Naive thymus-derived CD4-positive, alpha-beta T cell (primary cell): ENCODE data around the gene PKP2. TPM values are rescaled to one million over a fixed set of nuclear protein-coding genes. Genes with fewer than 3 reads are reported as not detected.
"Not testable (repeated sequence)": the region's sequence is repeated elsewhere in the genome, so short reads cannot be mapped to it uniquely, and the experiment has no call there.

Experiments used
- ATAC-seq: fragments of 150-1000 bp; cut with Tn5 transposase; 2 replicates; pipeline ENCODE4 v1.10.0; 2021; ENCODE audit warnings: mild to moderate bottlenecking, moderate library complexity
- CTCF ChIA-PET: fragments of 350-600 bp; sonication (Branson Sonifier 250); formaldehyde crosslinking; loops from one replicate; lab custom pipeline; 2021; ENCODE audit warnings: antibody characterized with exemption; lab: Charles Lee
- POLR2A ChIA-PET: fragments of 350-600 bp; sonication (Branson Sonifier 250); formaldehyde crosslinking; loops from one replicate; lab custom pipeline; 2021; ENCODE audit warnings: antibody characterized with exemption, inconsistent platforms; lab: Charles Lee
- DNase-seq, 9 donors: peaks; one replicate each; pipeline versions ENCODE4 v3.0.0 to v3.0.0-alpha.2; 2020 to 2022; ENCODE audit warnings: mixed read lengths in 1 of 9
- H3K27ac ChIP-seq: one replicate; pipeline ENCODE4 v1.7.0; 2013; ENCODE audit warnings: mild to moderate bottlenecking, low read depth, low read length, moderate library complexity
- H3K27me3 ChIP-seq, 2 donors: one replicate each; pipeline ENCODE4 v1.7.0; 2013; ENCODE audit warnings: low read length in 2 of 2, mild to moderate bottlenecking in 2 of 2, moderate library complexity in 2 of 2; ENCODE audit not compliant: control insufficient read depth in 2 of 2, insufficient read depth in 2 of 2
- H3K36me3 ChIP-seq, 3 experiments: 1 replicate in 2 of 3; 2 replicates in 1 of 3; pipeline ENCODE4 v1.7.0; 2013; ENCODE audit warnings: low read length in 3 of 3, mild to moderate bottlenecking in 3 of 3, moderate library complexity in 1 of 3; ENCODE audit not compliant: insufficient read depth in 3 of 3, control insufficient read depth in 2 of 3
- H3K4me1 ChIP-seq, 2 donors: one replicate each; pipeline ENCODE4 v1.7.0; 2013; ENCODE audit warnings: low read length in 2 of 2, mild to moderate bottlenecking in 2 of 2, moderate library complexity in 1 of 2; ENCODE audit not compliant: control insufficient read depth in 2 of 2, insufficient read depth in 2 of 2
- H3K4me3 ChIP-seq: 2 replicates; pipeline ENCODE4 v1.7.0; 2013; ENCODE audit warnings: mild to moderate bottlenecking, low read length
- H3K9me3 ChIP-seq, 3 experiments: 1 replicate in 2 of 3; 2 replicates in 1 of 3; pipeline ENCODE4 v1.7.0; 2013; ENCODE audit warnings: low read length in 3 of 3; ENCODE audit not compliant: control insufficient read depth in 2 of 3
- H3K27ac Mint-ChIP-seq, 9 donors: one replicate each; pipeline ENCODE4 v1.8.0; 2020 to 2022; ENCODE audit warnings: mixed read lengths in 9 of 9, mild to moderate bottlenecking in 8 of 9, moderate library complexity in 5 of 9, inconsistent platforms in 2 of 9
- H3K27me3 Mint-ChIP-seq, 5 donors: one replicate each; pipeline ENCODE4 v1.8.0; 2021 to 2022; ENCODE audit warnings: mixed read lengths in 5 of 5, mild to moderate bottlenecking in 1 of 5
- H3K36me3 Mint-ChIP-seq, 5 donors: one replicate each; pipeline ENCODE4 v1.8.0; 2020 to 2022; ENCODE audit warnings: mixed read lengths in 5 of 5, mild to moderate bottlenecking in 3 of 5, inconsistent platforms in 1 of 5
- H3K4me1 Mint-ChIP-seq, 7 donors: one replicate each; pipeline ENCODE4 v1.8.0; 2020 to 2022; ENCODE audit warnings: mixed read lengths in 7 of 7, mild to moderate bottlenecking in 3 of 7, inconsistent platforms in 1 of 7
- H3K4me3 Mint-ChIP-seq, 10 donors: one replicate each; pipeline ENCODE4 v1.8.0; 2020 to 2022; ENCODE audit warnings: mild to moderate bottlenecking in 10 of 10, mixed read lengths in 10 of 10, moderate library complexity in 6 of 10, inconsistent platforms in 2 of 10
- H3K9me3 Mint-ChIP-seq, 11 donors: one replicate each; pipeline ENCODE4 v1.8.0; 2020 to 2022; ENCODE audit warnings: mixed read lengths in 11 of 11, mild to moderate bottlenecking in 4 of 11, inconsistent platforms in 1 of 11, moderate library complexity in 1 of 11
- intact Hi-C, 2 donors: fragments of 100-400 bp; cut with micrococcal nuclease; formaldehyde crosslinking; loops; one replicate each; pipeline ENCODE4 v1.15.1; 2023
- polyA plus RNA-seq, 2 donors: library from polyadenylated mRNA; unstranded; fragments of 300-500 nt; fragmentation: Illumina TruSeq; gene quantifications; one replicate each; pipeline ENCODE4 v1.2.3, GENCODE V29; 2021
- total RNA-seq, 6 experiments: library from RNA in 5 of 6; stranded (reverse) in 5 of 6; gene quantifications; 1 replicate in 5 of 6; 2 replicates in 1 of 6; pipeline ENCODE4 v1.2.3 and lab custom pipeline; 2021 to 2026

The PKP2 gene
- total and polyA plus RNA-seq, 7 experiments from 2014 or later: 0.16 to 2.0 (median 0.94) TPM; not detected in 1

DNA sequence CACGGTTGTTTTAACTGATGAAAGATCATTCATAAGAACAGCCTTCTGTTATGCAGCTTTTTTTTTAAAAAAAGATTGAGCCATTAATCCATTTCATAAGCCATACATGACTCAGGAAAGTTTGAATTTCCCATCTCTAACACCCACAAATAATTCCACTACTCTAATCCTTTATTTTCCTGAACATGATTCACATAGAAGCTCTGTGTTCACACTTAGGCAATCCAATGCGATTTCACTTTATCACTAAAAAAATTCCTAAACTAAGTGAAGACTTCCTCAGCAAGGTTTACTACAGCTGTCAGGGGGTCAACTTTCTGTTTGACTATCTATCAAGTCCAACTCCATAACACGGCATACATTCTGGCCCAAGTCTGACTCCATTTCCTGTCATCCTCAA lies 25.9 kb downstream of the PKP2 start:
- H3K36me3 Mint-ChIP-seq: peaks cover 0 to 7% (median 0%) of the 10 kb centered on the region in 5 donors
- H3K4me3 Mint-ChIP-seq: no peak overlapping the region
- ChIA-PET POLR2A (no interaction called here), CTCF (interaction anchor here (0.6 kb wide), 1 partner anchor 24 kb away, joined by 3 read pairs; no protein-coding TSS in a partner anchor)
- H3K27me3 ChIP-seq: no peaks in the 10 kb centered on the region
- no peaks in the 10 kb centered on the region for H3K9me3 ChIP-seq
- H3K36me3 ChIP-seq: no peaks in the 10 kb centered on the region
- DNase-seq (no peak), ATAC-seq (no peak)
- no peak overlapping the region for H3K4me3 ChIP-seq
- peaks cover 0 to 14% (median 5%) of the 10 kb centered on the region in 5 donors for H3K27me3 Mint-ChIP-seq
- peaks cover 0 to 2% (median 0%) of the 10 kb centered on the region in 11 donors for H3K9me3 Mint-ChIP-seq
- H3K4me1 Mint-ChIP-seq: no peaks in the 10 kb centered on the region
- H3K27ac ChIP-seq: no peak overlapping the region
- no peaks in the 10 kb centered on the region for H3K4me1 ChIP-seq
- H3K27ac Mint-ChIP-seq: peak overlapping the region in 1 of 9 donors; percentile 6
- intact Hi-C loops: no loop called here

DNA sequence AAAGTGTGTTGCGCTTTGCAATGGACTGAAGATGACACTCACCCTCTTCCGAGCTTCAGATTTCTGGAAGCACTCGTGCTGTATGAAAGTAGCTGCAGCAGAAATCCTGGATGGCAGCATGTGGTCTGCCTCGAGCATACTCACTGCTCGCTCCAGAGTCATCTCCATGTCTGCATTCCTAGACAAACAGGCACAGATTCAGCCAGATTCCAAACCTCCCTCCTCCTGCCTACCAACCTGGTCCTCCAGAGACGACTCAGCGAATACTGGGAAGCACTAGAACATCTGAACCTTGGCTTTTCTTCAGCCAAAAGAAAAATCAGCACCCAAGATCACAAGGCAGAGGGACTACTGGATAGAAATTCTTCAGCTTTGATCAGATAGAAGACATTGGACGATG lies 27.7 kb downstream of the PKP2 start:
- no peak for ATAC-seq
- Histone ChIP-seq H3K4me1 (no peaks in the 10 kb centered on the region), H3K36me3 (no peaks in the 10 kb centered on the region), H3K9me3 (no peaks in the 10 kb centered on the region), H3K27me3 (no peaks in the 10 kb centered on the region), H3K27ac (no peak overlapping the region), H3K4me3 (no peak overlapping the region)
- peaks cover 0 to 7% (median 0%) of the 10 kb centered on the region in 5 donors for H3K36me3 Mint-ChIP-seq
- H3K27ac Mint-ChIP-seq: no peak overlapping the region
- peaks cover 0 to 14% (median 5%) of the 10 kb centered on the region in 5 donors for H3K27me3 Mint-ChIP-seq
- intact Hi-C loops: no loop called here
- CTCF ChIA-PET: no interaction called here
- H3K9me3 Mint-ChIP-seq: peaks cover 0 to 2% (median 0%) of the 10 kb centered on the region in 11 donors
- no peak overlapping the region for H3K4me3 Mint-ChIP-seq
- POLR2A ChIA-PET: no interaction called here
- H3K4me1 Mint-ChIP-seq: no peaks in the 10 kb centered on the region
- DNase-seq: no peak

DNA sequence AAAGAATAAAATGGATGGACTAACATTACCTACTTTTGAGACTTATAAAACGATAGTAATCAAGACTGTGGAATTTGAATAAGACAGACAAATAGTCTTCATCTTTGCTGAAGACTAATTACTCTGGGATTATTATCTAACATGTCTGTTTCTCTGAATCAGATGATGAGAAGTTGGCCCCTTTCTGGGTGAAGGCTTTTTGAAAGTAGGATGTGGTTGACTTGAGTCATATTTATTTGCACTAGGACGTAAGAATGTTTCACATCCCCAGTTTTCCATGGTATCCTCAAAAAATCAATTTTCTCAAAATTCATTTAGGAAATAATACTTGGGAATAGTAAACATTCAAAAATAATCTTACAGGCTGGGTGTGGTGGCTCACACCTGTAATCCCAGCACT lies 31.8 kb downstream of the PKP2 start:
- intact Hi-C loops: no loop called here
- ATAC-seq: no peak
- Histone ChIP-seq H3K27ac (no peak overlapping the region), H3K36me3 (no peaks in the 10 kb centered on the region), H3K4me3 (no peak overlapping the region), H3K27me3 (no peaks in the 10 kb centered on the region), H3K9me3 (no peaks in the 10 kb centered on the region), H3K4me1 (no peaks in the 10 kb centered on the region)
- Mint-ChIP-seq H3K27me3 (peaks cover 0 to 7% (median 0%) of the 10 kb centered on the region in 5 donors), H3K4me1 (no peaks in the 10 kb centered on the region), H3K4me3 (no peak overlapping the region), H3K9me3 (peaks cover 0 to 3% (median 0%) of the 10 kb centered on the region in 11 donors), H3K27ac (no peak overlapping the region), H3K36me3 (peaks cover 0 to 7% (median 0%) of the 10 kb centered on the region in 5 donors)
- ChIA-PET POLR2A (no interaction called here), CTCF (no interaction called here)
- no peak for DNase-seq

DNA sequence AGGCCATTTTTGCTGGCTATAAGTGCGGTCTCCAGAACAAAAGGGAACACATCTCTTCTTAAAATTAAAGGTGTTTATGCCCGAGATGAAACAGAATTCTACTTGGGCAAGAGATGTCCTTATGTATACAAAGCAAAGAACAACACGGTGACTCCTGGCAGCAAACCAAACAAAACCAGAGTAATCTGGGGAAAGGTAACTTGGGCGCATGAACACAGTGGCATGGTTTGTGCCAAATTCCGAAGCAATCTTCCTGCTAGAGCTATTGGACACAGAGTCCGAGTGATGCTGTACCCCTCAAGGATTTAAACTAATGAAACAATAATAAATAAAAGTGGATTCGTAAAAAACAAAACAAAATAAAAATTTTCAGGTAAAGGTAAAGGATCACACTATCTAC lies 33.4 kb downstream of the PKP2 start:
- Mint-ChIP-seq H3K9me3 (peaks cover 0 to 3% (median 0%) of the 10 kb centered on the region in 11 donors), H3K4me1 (no peaks in the 10 kb centered on the region), H3K27ac (no peak overlapping the region), H3K27me3 (peaks cover 0 to 7% (median 0%) of the 10 kb centered on the region in 5 donors), H3K4me3 (no peak overlapping the region), H3K36me3 (peaks cover 0 to 3% (median 0%) of the 10 kb centered on the region in 5 donors)
- intact Hi-C loops: no loop called here
- ATAC-seq (no peak), DNase-seq (no peak)
- Histone ChIP-seq H3K36me3 (no peaks in the 10 kb centered on the region), H3K27ac (no peak overlapping the region), H3K4me3 (no peak overlapping the region), H3K4me1 (no peaks in the 10 kb centered on the region), H3K27me3 (no peaks in the 10 kb centered on the region), H3K9me3 (no peaks in the 10 kb centered on the region)
- POLR2A ChIA-PET: no interaction called here
- CTCF ChIA-PET: no interaction called here

DNA sequence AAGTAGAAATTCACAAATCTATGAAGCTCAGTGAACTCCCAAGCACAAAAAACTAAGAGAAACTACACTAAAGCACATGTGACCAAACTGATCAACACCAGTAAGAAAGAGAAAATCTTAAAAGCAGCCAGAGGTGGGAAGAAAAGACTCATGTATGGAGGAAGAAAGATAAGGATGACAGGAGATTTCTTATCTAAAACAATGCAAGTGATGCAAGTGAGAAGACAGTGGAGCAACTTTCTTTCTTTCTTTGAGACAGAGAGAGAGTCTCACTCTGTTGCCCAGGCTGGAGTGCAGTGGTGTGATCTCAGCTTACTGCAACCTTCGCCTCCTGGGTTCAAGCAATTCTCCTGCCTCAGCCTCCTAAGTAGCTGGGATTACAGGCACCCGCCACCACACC lies 34.9 kb downstream of the PKP2 start:
- DNase-seq, POLR2A ChIA-PET, H3K36me3 ChIP-seq, CTCF ChIA-PET, intact Hi-C loops, H3K36me3 Mint-ChIP-seq, H3K4me1 Mint-ChIP-seq, H3K27me3 ChIP-seq, H3K27ac Mint-ChIP-seq, H3K4me1 ChIP-seq, H3K4me3 Mint-ChIP-seq, ATAC-seq, H3K9me3 Mint-ChIP-seq, H3K4me3 ChIP-seq, H3K9me3 ChIP-seq, H3K27me3 Mint-ChIP-seq, H3K27ac ChIP-seq: not testable (repeated sequence)

DNA sequence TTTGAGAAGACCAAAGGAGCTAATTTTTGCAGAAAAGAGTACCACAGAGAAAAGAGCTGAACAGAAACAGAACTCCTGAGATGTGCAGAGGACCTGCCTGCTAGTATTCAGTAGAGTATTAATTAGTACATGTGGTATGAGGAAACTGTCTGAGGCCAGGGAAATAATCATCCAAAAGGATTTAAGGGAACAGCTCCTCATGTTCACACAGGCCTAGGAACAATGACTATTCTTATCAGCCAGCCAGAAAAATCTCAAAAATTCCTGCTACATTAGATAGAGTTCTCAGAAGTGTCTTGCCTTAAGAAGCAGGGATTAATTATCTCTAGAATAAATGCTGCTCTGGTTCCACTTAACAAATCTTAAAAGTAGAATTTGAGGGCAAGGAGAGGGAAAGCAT lies 36.4 kb downstream of the PKP2 start:
- CTCF ChIA-PET: no interaction called here
- H3K4me3 ChIP-seq: no peak overlapping the region
- POLR2A ChIA-PET: no interaction called here
- H3K9me3 Mint-ChIP-seq: peaks cover 0 to 3% (median 0%) of the 10 kb centered on the region in 11 donors
- intact Hi-C loops: no loop called here
- H3K27me3 Mint-ChIP-seq: peaks cover 0 to 13% (median 4%) of the 10 kb centered on the region in 5 donors
- H3K27ac Mint-ChIP-seq: no peak overlapping the region
- no peaks in the 10 kb centered on the region for H3K36me3 Mint-ChIP-seq
- H3K4me1 Mint-ChIP-seq: no peaks in the 10 kb centered on the region
- no peaks in the 10 kb centered on the region for H3K4me1 ChIP-seq
- no peak overlapping the region for H3K4me3 Mint-ChIP-seq
- ATAC-seq: no peak
- H3K9me3 ChIP-seq: no peaks in the 10 kb centered on the region
- no peaks in the 10 kb centered on the region for H3K27me3 ChIP-seq
- DNase-seq: no peak
- H3K36me3 ChIP-seq: no peaks in the 10 kb centered on the region
- no peak overlapping the region for H3K27ac ChIP-seq

DNA sequence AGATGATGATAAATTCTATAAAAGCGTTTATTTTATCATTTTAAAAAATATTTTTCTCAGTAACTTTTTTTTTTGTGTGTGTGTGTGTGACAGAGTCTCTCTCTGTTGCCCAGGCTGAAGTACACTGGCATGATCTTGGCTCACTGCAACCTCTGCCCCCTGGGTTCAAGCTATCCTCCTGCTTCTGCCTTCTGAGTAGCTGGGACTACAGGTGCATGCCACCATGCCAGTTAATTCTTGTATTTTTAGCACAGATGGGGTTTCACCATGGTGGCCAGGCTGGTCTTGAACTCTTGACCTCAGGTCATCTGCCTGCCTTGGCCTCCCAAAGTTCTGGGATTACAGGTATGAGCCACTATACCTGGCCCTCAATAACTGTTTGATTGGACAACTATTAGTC lies 37.2 kb downstream of the PKP2 start:
- Mint-ChIP-seq H3K4me1 (no peaks in the 10 kb centered on the region), H3K9me3 (peaks cover 0 to 3% (median 0%) of the 10 kb centered on the region in 11 donors), H3K27me3 (peaks cover 0 to 13% (median 8%) of the 10 kb centered on the region in 5 donors), H3K36me3 (no peaks in the 10 kb centered on the region), H3K27ac (no peak overlapping the region), H3K4me3 (no peak overlapping the region)
- no peaks in the 10 kb centered on the region for H3K36me3 ChIP-seq
- CTCF ChIA-PET: no interaction called here
- intact Hi-C loops: no loop called here
- ATAC-seq: no peak
- no peak overlapping the region for H3K27ac ChIP-seq
- H3K4me3 ChIP-seq: no peak overlapping the region
- no peaks in the 10 kb centered on the region for H3K9me3 ChIP-seq
- POLR2A ChIA-PET: no interaction called here
- no peaks in the 10 kb centered on the region for H3K27me3 ChIP-seq
- DNase-seq: no peak
- no peaks in the 10 kb centered on the region for H3K4me1 ChIP-seq
